Tibial nerve (tissue), 4 donors: ENCODE measurements around the gene RNF213. TPM values are rescaled to one million over a fixed set of nuclear protein-coding genes. Genes with fewer than 3 reads are reported as not detected.

Experiments used
- DNase-seq, 2 donors: peaks; one replicate each; pipeline ENCODE4 v3.0.0-alpha.2; 2019; ENCODE audit warnings: low spot score in 2 of 2
- H3K27ac ChIP-seq, 4 donors: fragments of 200-600 bp; sonication (generic) in 3 of 4; one replicate each; pipeline ENCODE4 v1.5.1; 2017 to 2019; ENCODE audit warnings: mild to moderate bottlenecking in 1 of 4
- H3K27me3 ChIP-seq, 2 donors: fragments of 200-600 bp; sonication (generic) in 1 of 2; one replicate each; pipeline versions ENCODE4 v1.5.1 to v1.6.0; 2017 to 2019
- H3K36me3 ChIP-seq, 3 donors: fragments of 200-600 bp; sonication (generic); one replicate each; pipeline ENCODE4 v1.5.1; 2018 to 2019
- H3K4me1 ChIP-seq, 4 donors: fragments of 200-600 bp; sonication (generic) in 3 of 4; one replicate each; pipeline ENCODE4 v1.5.1; 2017 to 2019
- H3K4me3 ChIP-seq, 4 donors: fragments of 200-600 bp; sonication (generic) in 3 of 4; one replicate each; pipeline ENCODE4 v1.5.1; 2017 to 2019; ENCODE audit warnings: mild to moderate bottlenecking in 1 of 4, moderate library complexity in 1 of 4
- H3K9me3 ChIP-seq, 4 donors: fragments of 200-600 bp; sonication (generic) in 3 of 4; one replicate each; pipeline ENCODE4 v1.5.1; 2017 to 2019
- EP300 ChIP-seq, 2 donors: sonication (generic); formaldehyde crosslinking; IDR thresholded peaks; one replicate each; pipeline ENCODE4 v1.6.1; 2017; ENCODE audit warnings: antibody characterized with exemption in 2 of 2, mild to moderate bottlenecking in 1 of 2
- POLR2A ChIP-seq, 2 donors: fragments of 450-650 bp; IDR thresholded peaks; one replicate each; pipeline ENCODE4 v1.6.1; 2017; ENCODE audit warnings: antibody characterized with exemption in 2 of 2, mild to moderate bottlenecking in 2 of 2, moderate library complexity in 2 of 2
- WGBS, 2 donors: methylation state at CpG; one replicate each; pipeline ENCODE4 v1.1.5; 2018; 5-methylcytosine and 5-hydroxymethylcytosine counted together
- total RNA-seq, 4 donors: library from RNA; depleted of rRNA; stranded (reverse); fragments of >200 nt; gene quantifications; one replicate each; pipeline ENCODE4 v1.1.0, GENCODE V29; 2016
- TF ChIP-seq, protein P1 (sequence below), 5 experiments: fragments of 200-600 bp in 3 of 5; fragments of 450-650 bp in 2 of 5; sonication (generic) in 3 of 5; IDR thresholded peaks; one replicate each; pipeline ENCODE4 v1.5.1; 2016 to 2019; ENCODE audit warnings: antibody characterized with exemption in 5 of 5, mild to moderate bottlenecking in 3 of 5, moderate library complexity in 2 of 5

RNF213 gene
- total RNA-seq, 4 donors from 2014 or later = 107 to 148 (median 119) TPM

DNA sequence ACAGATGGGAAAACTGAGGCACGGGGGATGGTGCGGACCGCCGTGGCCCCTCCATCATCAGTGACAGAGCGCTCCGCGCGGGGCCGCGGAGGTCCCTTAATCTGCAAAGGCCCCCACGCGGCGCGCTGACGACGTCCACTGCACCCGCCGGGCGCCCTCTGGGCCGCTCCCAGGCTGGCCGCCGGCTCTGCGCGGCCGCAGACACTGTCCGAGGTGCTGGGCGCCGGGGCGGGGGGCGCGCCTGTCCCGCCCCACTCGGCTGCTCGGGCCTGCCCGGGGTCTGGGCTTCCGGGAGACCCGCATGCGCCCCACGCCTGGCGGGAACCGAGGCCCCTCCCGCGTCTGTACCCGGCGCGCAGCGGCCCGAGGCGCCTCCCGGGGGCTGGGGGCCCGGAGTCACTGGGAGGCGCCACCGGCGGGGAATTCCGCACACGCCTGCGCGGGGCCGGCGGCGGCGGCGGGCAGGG lies 550 bp upstream of the RNF213 start:
- WGBS, 2 donors = 0 to 1% methylated on average over 16 to 41 of the region's 63 CpGs
- H3K4me1 ChIP-seq = peaks cover 0 to 47% (median 36%) of the 10 kb centered on the region in 4 donors
- TF ChIP-seq POLR2A (IDR thresholded peaks at IDR 0.05) = peak in 1 of 2 donors; percentile 54
- TF ChIP-seq EP300 (IDR thresholded peaks at IDR 0.05) = no peak
- TF ChIP-seq, protein P1, sequence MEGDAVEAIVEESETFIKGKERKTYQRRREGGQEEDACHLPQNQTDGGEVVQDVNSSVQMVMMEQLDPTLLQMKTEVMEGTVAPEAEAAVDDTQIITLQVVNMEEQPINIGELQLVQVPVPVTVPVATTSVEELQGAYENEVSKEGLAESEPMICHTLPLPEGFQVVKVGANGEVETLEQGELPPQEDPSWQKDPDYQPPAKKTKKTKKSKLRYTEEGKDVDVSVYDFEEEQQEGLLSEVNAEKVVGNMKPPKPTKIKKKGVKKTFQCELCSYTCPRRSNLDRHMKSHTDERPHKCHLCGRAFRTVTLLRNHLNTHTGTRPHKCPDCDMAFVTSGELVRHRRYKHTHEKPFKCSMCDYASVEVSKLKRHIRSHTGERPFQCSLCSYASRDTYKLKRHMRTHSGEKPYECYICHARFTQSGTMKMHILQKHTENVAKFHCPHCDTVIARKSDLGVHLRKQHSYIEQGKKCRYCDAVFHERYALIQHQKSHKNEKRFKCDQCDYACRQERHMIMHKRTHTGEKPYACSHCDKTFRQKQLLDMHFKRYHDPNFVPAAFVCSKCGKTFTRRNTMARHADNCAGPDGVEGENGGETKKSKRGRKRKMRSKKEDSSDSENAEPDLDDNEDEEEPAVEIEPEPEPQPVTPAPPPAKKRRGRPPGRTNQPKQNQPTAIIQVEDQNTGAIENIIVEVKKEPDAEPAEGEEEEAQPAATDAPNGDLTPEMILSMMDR (IDR thresholded peaks at IDR 0.05) = peak in 1 of 5 experiments; percentile 34
- peak overlapping the region; percentile 50 to 86 (median 56) for H3K4me3 ChIP-seq
- peaks cover 0 to 8% (median 0%) of the 10 kb centered on the region in 3 donors for H3K36me3 ChIP-seq
- peak overlapping the region; percentile 80 to 97 (median 94) for H3K27ac ChIP-seq
- no peaks in the 10 kb centered on the region for H3K27me3 ChIP-seq
- peak; percentile 21 for DNase-seq
- no peaks in the 10 kb centered on the region for H3K9me3 ChIP-seq

- Histone ChIP-seq H3K9me3 (no peaks in the 10 kb centered on the region), H3K36me3 (peaks cover 0 to 21% (median 0%) of the 10 kb centered on the region in 3 donors), H3K4me1 (peaks cover 0 to 45% (median 34%) of the 10 kb centered on the region in 4 donors), H3K4me3 (peak overlapping the region; percentile 81 to 99 (median 93)), H3K27me3 (no peaks in the 10 kb centered on the region), H3K27ac (peak overlapping the region; percentile 96 to 99 (median 98))
- peak; percentile 25 to 64 for DNase-seq
- TF ChIP-seq EP300 (IDR thresholded peaks at IDR 0.05) (peak; percentile 35 to 67), POLR2A (IDR thresholded peaks at IDR 0.05) (no peak)
- TF ChIP-seq, protein P1 (IDR thresholded peaks at IDR 0.05) = no peak
- 2 to 3% methylated on average over 30 to 44 of the region's 45 CpGs for WGBS, 2 donors
Observed at GRCh38 chr17:80261159-80261894, 675 bp downstream of the RNF213 start.

GRCh38 chr17:80261895-80262279 lies 1.2 kb downstream of the RNF213 start:
- Histone ChIP-seq H3K27me3 (no peaks in the 10 kb centered on the region), H3K4me3 (peak overlapping the region; percentile 81 to 99 (median 93)), H3K36me3 (peaks cover 0 to 26% (median 0%) of the 10 kb centered on the region in 3 donors), H3K9me3 (no peaks in the 10 kb centered on the region), H3K27ac (peak overlapping the region; percentile 96 to 99 (median 98)), H3K4me1 (peaks cover 0 to 45% (median 34%) of the 10 kb centered on the region in 4 donors)
- no peak for DNase-seq
- TF ChIP-seq EP300 (IDR thresholded peaks at IDR 0.05) (no peak), POLR2A (IDR thresholded peaks at IDR 0.05) (no peak)
- TF ChIP-seq, protein P1 (IDR thresholded peaks at IDR 0.05) = no peak
- 38 to 39% methylated on average over 8 of the region's 8 CpGs for WGBS, 2 donors

DNA sequence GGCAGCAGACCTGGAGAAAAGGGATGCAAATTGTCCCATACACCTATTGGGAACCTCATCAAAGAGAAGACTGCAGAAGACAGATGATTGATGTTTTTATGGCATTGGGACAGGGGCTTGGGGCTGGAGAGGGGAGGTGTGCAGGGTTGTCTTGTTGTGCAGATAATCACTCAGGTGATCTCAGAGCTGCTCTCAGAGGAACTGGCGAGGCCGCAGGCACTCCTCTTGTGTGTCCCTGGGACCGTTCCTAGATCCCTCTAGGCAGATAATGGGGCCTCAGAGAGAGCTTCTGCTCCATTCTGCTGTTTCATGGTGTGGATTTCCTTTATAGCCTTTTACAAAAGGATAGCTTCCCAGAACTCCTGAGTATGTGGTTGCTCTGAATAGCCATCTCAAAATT lies 1.6 kb downstream of the RNF213 start:
- Histone ChIP-seq H3K4me1 (peaks cover 0 to 45% (median 34%) of the 10 kb centered on the region in 4 donors), H3K4me3 (peak overlapping the region in 1 of 4 donors; percentile 81), H3K27me3 (no peaks in the 10 kb centered on the region), H3K27ac (peak overlapping the region; percentile 96 to 99 (median 98)), H3K9me3 (no peaks in the 10 kb centered on the region), H3K36me3 (peaks cover 0 to 30% (median 0%) of the 10 kb centered on the region in 3 donors)
- TF ChIP-seq EP300 (IDR thresholded peaks at IDR 0.05) (no peak), POLR2A (IDR thresholded peaks at IDR 0.05) (no peak)
- TF ChIP-seq, protein P1 (IDR thresholded peaks at IDR 0.05) = no peak
- WGBS, 2 donors = 52 to 59% methylated on average over 3 of the region's 3 CpGs
- DNase-seq = no peak

GRCh38 chr17:80262775-80263244 lies 2.2 kb downstream of the RNF213 start:
- Histone ChIP-seq H3K27me3 (no peaks in the 10 kb centered on the region), H3K4me3 (peak overlapping the region; percentile 20 to 81 (median 49)), H3K4me1 (peaks cover 0 to 45% (median 34%) of the 10 kb centered on the region in 4 donors), H3K9me3 (no peaks in the 10 kb centered on the region), H3K36me3 (peaks cover 0 to 35% (median 0%) of the 10 kb centered on the region in 3 donors), H3K27ac (peak overlapping the region; percentile 96 to 99 (median 98))
- DNase-seq = no peak
- WGBS, 2 donors = 61 to 64% methylated on average over 4 to 8 of the region's 8 CpGs
- no peak for TF ChIP-seq EP300 (IDR thresholded peaks at IDR 0.05)
